Forelimb muscle (tissue), 1 donor: ENCODE data around the gene MRPL36. TPM values are rescaled to one million over a fixed set of nuclear protein-coding genes. Genes with fewer than 3 reads are reported as not detected.

Source experiments
- DNase-seq: peaks from one replicate; pipeline ENCODE4 v3.0.0-alpha.2; 2013; ENCODE audit warnings: low read depth
- polyA plus RNA-seq: library from polyadenylated mRNA; unstranded; fragments of 120-200 nt; gene quantifications from one replicate; pipeline ENCODE4 v1.2.1, GENCODE V29; 2013; ENCODE audit not compliant: insufficient read length

MRPL36 gene
- polyA plus RNA-seq, 1 donor = 30.9 TPM

DNA sequence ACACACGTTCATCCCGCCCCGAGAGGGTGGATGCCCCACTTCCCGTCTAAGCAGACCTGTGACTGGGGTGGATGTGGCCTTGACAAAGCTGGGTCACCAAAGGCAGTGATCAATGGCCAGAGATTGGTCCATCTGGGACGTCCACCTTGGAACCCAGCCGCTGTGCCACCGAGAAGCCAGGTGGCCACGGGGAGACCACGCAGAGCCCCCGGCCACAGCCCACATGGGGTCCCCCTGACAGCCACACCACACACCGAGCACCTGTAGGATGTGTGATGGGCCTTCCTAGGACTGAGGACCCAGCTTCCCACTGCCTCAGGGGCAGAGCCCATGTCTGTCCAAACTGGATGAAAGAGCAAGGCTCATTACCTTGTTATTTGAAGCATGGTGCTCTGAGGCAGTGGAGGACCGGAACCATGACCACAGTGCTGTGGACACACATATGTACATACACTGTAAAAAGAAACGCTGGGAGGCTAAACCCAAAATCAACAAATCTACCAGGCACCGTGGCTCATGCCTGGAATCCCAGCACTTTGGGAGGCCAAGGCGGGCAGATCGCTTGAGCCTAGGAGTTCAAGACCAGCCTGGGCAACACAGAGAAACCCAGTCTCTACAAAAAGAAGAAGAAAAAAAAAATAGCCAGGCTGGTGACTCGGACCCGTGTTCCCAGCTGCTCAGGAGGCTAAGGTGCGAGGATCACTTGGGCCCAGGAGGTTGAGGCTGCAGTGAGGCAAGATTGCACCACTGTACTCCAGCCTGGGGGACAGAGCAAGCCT lies 50.1 kb downstream of the MRPL36 start:
- no peak for DNase-seq

DNA sequence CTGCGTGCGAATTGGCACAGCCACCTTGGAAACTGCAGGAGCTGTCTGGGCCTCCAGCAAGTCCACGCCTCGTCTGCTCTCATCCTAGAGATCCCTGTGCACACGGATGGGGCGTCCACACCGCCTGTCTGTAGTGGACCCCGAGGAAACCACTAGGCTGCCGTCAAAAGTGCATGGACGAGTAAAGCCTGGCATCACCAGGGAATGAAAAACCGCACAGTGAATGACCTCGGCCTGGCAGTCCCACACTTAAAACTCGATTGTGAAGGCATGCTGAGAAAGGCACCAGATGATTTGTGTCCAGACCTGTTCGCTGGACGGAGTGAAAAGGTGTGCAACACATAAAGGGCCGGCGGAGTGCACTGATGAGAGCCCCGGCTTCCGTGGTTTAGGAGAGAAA lies 50.8 kb downstream of the MRPL36 start:
- DNase-seq = no peak

Other genes with a start within 250 kb of the MRPL36 start
- 81.9 TPM for gene NDUFS6, start 1.6 kb upstream of the MRPL36 start, polyA plus RNA-seq
- 1.3 TPM for gene IRX4, start 83.1 kb upstream of the MRPL36 start, polyA plus RNA-seq